Fibroblast of lung (primary cell): Measurements from ENCODE around the gene YIPF6. TPM values are rescaled to one million over a fixed set of nuclear protein-coding genes. Genes with fewer than 3 reads are reported as not detected.
"Not testable (repeated sequence)": the region's sequence is repeated elsewhere in the genome, so short reads cannot be mapped to it uniquely, and the experiment has no call there.

Experiments used
- DNase-seq, 2 donors: peaks; one replicate each; pipeline versions ENCODE4 v3.0.0 to v3.0.0-alpha.2; 2010; ENCODE audit warnings: low read depth in 2 of 2
- H2AFZ ChIP-seq: 2 replicates; pipeline ENCODE4 v1.5.1; 2012; ENCODE audit warnings: low read length, control low read depth, inconsistent platforms
- H3K27ac ChIP-seq: 2 replicates; pipeline ENCODE4 v1.5.1; 2011; ENCODE audit warnings: low read length, control low read depth; ENCODE audit not compliant: insufficient read depth
- H3K27me3 ChIP-seq: 2 replicates; pipeline ENCODE4 v1.5.1; 2011; ENCODE audit warnings: mild to moderate bottlenecking, low read length; ENCODE audit not compliant: control insufficient read depth, insufficient read depth
- H3K36me3 ChIP-seq: 2 replicates; pipeline ENCODE4 v1.5.1; 2011; ENCODE audit warnings: low read length; ENCODE audit not compliant: control insufficient read depth, insufficient read depth
- H3K4me1 ChIP-seq: 2 replicates; pipeline ENCODE4 v1.5.1; 2011; ENCODE audit warnings: low read length; ENCODE audit not compliant: control insufficient read depth, insufficient read depth; ENCODE audit errors: extremely low read depth
- H3K4me2 ChIP-seq: 2 replicates; pipeline ENCODE4 v1.5.1; 2011; ENCODE audit warnings: low read length, control low read depth; ENCODE audit not compliant: insufficient read depth; ENCODE audit errors: extremely low read depth
- H3K4me3 ChIP-seq, 4 experiments: fragments of 200-600 bp in 1 of 4; sonication (generic) in 1 of 4; replicated peaks in 1 of 4; 2 replicates each; pipeline ENCODE4 v1.5.1; 2011 to 2016; ENCODE audit warnings: low read length in 4 of 4, low read depth in 3 of 4, mild to moderate bottlenecking in 3 of 4, control low read depth in 2 of 4, inconsistent platforms in 1 of 4, mixed read lengths in 1 of 4; ENCODE audit not compliant: insufficient read depth in 1 of 4; ENCODE audit errors: control extremely low read depth in 1 of 4
- H3K79me2 ChIP-seq: 2 replicates; pipeline ENCODE4 v1.5.1; 2012; ENCODE audit warnings: mild to moderate bottlenecking, low read length, inconsistent platforms; ENCODE audit not compliant: control insufficient read depth, insufficient read depth
- H3K9ac ChIP-seq: 2 replicates; pipeline ENCODE4 v1.5.1; 2011; ENCODE audit warnings: mild to moderate bottlenecking, low read length, control low read depth; ENCODE audit not compliant: insufficient read depth
- H3K9me3 ChIP-seq: 2 replicates; pipeline ENCODE4 v1.5.1; 2012; ENCODE audit warnings: low read depth, low read length; ENCODE audit not compliant: control insufficient read depth, insufficient read depth
- H4K20me1 ChIP-seq: 2 replicates; pipeline ENCODE4 v1.5.1; 2011; ENCODE audit warnings: low read length; ENCODE audit not compliant: control insufficient read depth, insufficient read depth; ENCODE audit errors: extremely low read depth
- CTCF ChIP-seq, 2 donors: IDR thresholded peaks in 1 of 2; conservative IDR thresholded peaks in 1 of 2; 1 replicate in 1 of 2; 2 replicates in 1 of 2; pipeline ENCODE4 v1.5.1; 2011 to 2012; ENCODE audit warnings: low read length in 2 of 2, control low read depth in 1 of 2, inconsistent platforms in 1 of 2, low read depth in 1 of 2, mild to moderate bottlenecking in 1 of 2
- EZH2 ChIP-seq: IDR thresholded peaks from 2 replicates; pipeline ENCODE4 v1.5.1; 2012; ENCODE audit warnings: low read length, control low read depth, mild to moderate bottlenecking; ENCODE audit errors: missing control alignments
- polyA plus RNA-seq, 2 donors: library from polyadenylated mRNA; depleted of rRNA in 1 of 2; stranded (reverse) in 1 of 2; unstranded in 1 of 2; fragments of >200 nt; gene quantifications; 2 replicates each; pipeline ENCODE4 v1.2.1, GENCODE V29; 2011 to 2012; ENCODE audit warnings: missing spikeins in 1 of 2
- total RNA-seq: library from RNA; depleted of rRNA; stranded (reverse); fragments of >200 nt; gene quantifications from 2 replicates; pipeline ENCODE4 v1.2.1, GENCODE V29; 2014

The YIPF6 gene
- total and polyA plus RNA-seq, 2 donors (not counting 1 experiment from before 2014, with no cell fraction given): 25.8 to 28.7 TPM

GRCh38 chrX:68490644-68491043, 8.2 kb upstream of the YIPF6 start:
- H3K79me2 ChIP-seq: no peaks in the 10 kb centered on the region
- H3K36me3 ChIP-seq: no peaks in the 10 kb centered on the region
- no peaks in the 10 kb centered on the region for H3K4me1 ChIP-seq
- DNase-seq: peak in 1 of 2 donors; percentile 9
- H2AFZ ChIP-seq: no peak overlapping the region
- H3K4me3 ChIP-seq: no peak overlapping the region
- TF ChIP-seq CTCF (conservative IDR thresholded peaks at IDR 0.05 in 1 of 2, IDR thresholded peaks at IDR 0.05 in 1 of 2; ENCODE audit: low read depth in 1 of 2, low read length in 2 of 2) (peak; percentile 31 to 37), EZH2 (no peak)
- no peak overlapping the region for H3K9ac ChIP-seq
- no peaks in the 10 kb centered on the region for H3K27me3 ChIP-seq
- no peaks in the 10 kb centered on the region for H4K20me1 ChIP-seq
- no peak overlapping the region for H3K27ac ChIP-seq
- H3K9me3 ChIP-seq: no peaks in the 10 kb centered on the region
- H3K4me2 ChIP-seq: no peak overlapping the region

GRCh38 chrX:68492583-68492982, 6.3 kb upstream of the YIPF6 start:
- TF ChIP-seq EZH2 (no peak), CTCF (conservative IDR thresholded peaks at IDR 0.05 in 1 of 2, IDR thresholded peaks at IDR 0.05 in 1 of 2; ENCODE audit: low read depth in 1 of 2, low read length in 2 of 2) (no peak)
- H3K9me3 ChIP-seq: no peaks in the 10 kb centered on the region
- no peak overlapping the region for H3K27ac ChIP-seq
- H3K4me1 ChIP-seq: no peaks in the 10 kb centered on the region
- no peak overlapping the region for H2AFZ ChIP-seq
- H3K79me2 ChIP-seq: no peaks in the 10 kb centered on the region
- H3K36me3 ChIP-seq: no peaks in the 10 kb centered on the region
- H3K9ac ChIP-seq: no peak overlapping the region
- H4K20me1 ChIP-seq: no peaks in the 10 kb centered on the region
- no peak overlapping the region for H3K4me2 ChIP-seq
- H3K27me3 ChIP-seq: no peaks in the 10 kb centered on the region
- H3K4me3 ChIP-seq: no peak overlapping the region
- DNase-seq: no peak

- not testable (repeated sequence) for DNase-seq, H2AFZ ChIP-seq
These were observed 5.1 kb upstream of the YIPF6 start for GRCh38 chrX:68493776-68494175.

More at GRCh38 chrX:68493776-68494175, 5.1 kb upstream of the YIPF6 start:
- not testable (repeated sequence) for H3K79me2 ChIP-seq, H3K9ac ChIP-seq, H3K27me3 ChIP-seq, H3K27ac ChIP-seq, H3K9me3 ChIP-seq, H3K4me2 ChIP-seq, H4K20me1 ChIP-seq, H3K4me3 ChIP-seq, H3K36me3 ChIP-seq, H3K4me1 ChIP-seq
